ENCODE measurements around the gene SYCP3.
A peak's percentile ranks its signal among the peaks of the same experiment; 100 is the strongest.

SYCP3 gene

GRCh38 chr12:101772012-101772775, 32.9 kb upstream of the SYCP3 start:
- no peak for DNase-seq (ENCODE audit: low spot score)
- peaks cover 52% of the 10 kb centered on the region for H3K36me3 Mint-ChIP-seq (ENCODE audit: low read depth)
- H3K9me3 Mint-ChIP-seq, result no peaks in the 10 kb centered on the region
- no peaks in the 10 kb centered on the region for H3K27me3 Mint-ChIP-seq (ENCODE audit: low read depth)
- peaks cover 33% of the 10 kb centered on the region for H3K4me1 Mint-ChIP-seq (ENCODE audit: low read depth)
- H3K4me3 Mint-ChIP-seq, result peak overlapping the region; percentile 16
- H3K27ac Mint-ChIP-seq, result peak overlapping the region; percentile 47

DNA sequence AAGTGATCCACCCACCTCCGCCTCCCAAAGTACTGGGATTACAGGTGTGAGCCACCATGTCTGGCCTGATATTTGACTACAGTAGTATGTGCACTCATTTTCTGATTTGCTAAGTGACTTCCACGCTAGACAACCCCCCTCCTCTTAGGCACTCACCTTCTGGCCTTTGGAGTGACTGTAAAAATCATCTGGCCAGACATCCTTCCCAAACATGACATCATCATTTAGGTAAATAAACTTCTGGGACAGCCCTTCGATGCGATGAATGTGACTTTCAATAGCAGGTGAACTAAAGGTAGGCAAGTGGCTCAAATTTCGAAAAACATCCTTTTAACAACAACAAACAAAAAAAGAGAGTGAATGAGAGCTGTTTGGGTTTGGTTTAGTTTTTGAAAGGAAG, 30.6 kb upstream of the SYCP3 start:
- peaks cover 23% of the 10 kb centered on the region for H3K4me1 Mint-ChIP-seq (ENCODE audit: low read depth)
- H3K36me3 Mint-ChIP-seq (ENCODE audit: low read depth), result peaks cover 46% of the 10 kb centered on the region
- DNase-seq (ENCODE audit: low spot score), result no peak
- H3K27me3 Mint-ChIP-seq (ENCODE audit: low read depth), result no peaks in the 10 kb centered on the region
- H3K4me3 Mint-ChIP-seq, result no peak overlapping the region
- H3K27ac Mint-ChIP-seq, result no peak overlapping the region
- no peaks in the 10 kb centered on the region for H3K9me3 Mint-ChIP-seq

GRCh38 chr12:101768781-101769180, 29.5 kb upstream of the SYCP3 start:
- H3K9me3 Mint-ChIP-seq, result no peaks in the 10 kb centered on the region
- H3K4me3 Mint-ChIP-seq, result no peak overlapping the region
- peaks cover 19% of the 10 kb centered on the region for H3K4me1 Mint-ChIP-seq (ENCODE audit: low read depth)
- no peak overlapping the region for H3K27ac Mint-ChIP-seq
- peaks cover 46% of the 10 kb centered on the region for H3K36me3 Mint-ChIP-seq (ENCODE audit: low read depth)
- DNase-seq (ENCODE audit: low spot score), result no peak
- no peaks in the 10 kb centered on the region for H3K27me3 Mint-ChIP-seq (ENCODE audit: low read depth)

GRCh38 chr12:101767537-101767936, 28.3 kb upstream of the SYCP3 start:
- Mint-ChIP-seq H3K9me3 (no peaks in the 10 kb centered on the region), H3K36me3 (ENCODE audit: low read depth) (peaks cover 46% of the 10 kb centered on the region), H3K4me1 (ENCODE audit: low read depth) (peaks cover 15% of the 10 kb centered on the region), H3K4me3 (no peak overlapping the region), H3K27ac (no peak overlapping the region), H3K27me3 (ENCODE audit: low read depth) (no peaks in the 10 kb centered on the region)
- no peak for DNase-seq (ENCODE audit: low spot score)

DNA sequence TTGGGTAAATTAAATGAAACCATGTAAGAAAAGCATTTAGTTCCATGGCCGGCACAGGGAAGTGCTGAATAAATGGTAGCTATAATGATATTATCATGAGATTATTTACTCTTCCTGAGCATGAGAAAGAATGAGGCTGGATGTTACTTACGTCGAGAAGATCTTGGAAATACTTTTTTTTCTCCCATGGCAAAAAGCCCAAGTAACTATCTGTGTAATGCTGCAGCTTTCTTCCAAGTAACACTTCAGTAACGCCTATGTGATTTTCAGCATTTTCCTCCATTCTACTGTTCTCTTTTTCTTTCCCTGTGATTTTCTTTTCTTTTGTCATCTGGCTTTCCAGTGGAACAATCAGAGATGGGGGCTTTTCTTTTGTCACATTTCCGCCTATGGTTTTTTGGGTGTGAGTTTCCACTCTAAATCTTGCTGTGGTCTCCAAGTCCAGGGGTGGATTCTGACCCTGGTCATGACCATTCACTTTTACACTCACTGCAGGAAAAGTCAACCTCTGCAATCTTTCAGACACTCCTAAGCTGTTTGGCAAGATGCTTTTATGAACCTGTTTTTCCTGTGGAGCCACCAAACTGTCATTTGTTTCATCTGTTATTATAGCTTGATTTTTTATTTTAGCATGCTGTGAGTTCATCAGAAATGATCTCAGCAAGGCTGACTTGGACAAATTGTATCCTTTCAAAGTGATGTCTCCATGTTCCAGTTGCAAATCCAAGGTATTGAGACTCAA, 25.0 kb upstream of the SYCP3 start:
- H3K4me1 Mint-ChIP-seq (ENCODE audit: low read depth), result peaks cover 3% of the 10 kb centered on the region
- no peak overlapping the region for H3K27ac Mint-ChIP-seq
- no peaks in the 10 kb centered on the region for H3K9me3 Mint-ChIP-seq
- no peak overlapping the region for H3K4me3 Mint-ChIP-seq
- no peaks in the 10 kb centered on the region for H3K27me3 Mint-ChIP-seq (ENCODE audit: low read depth)
- H3K36me3 Mint-ChIP-seq (ENCODE audit: low read depth), result peaks cover 34% of the 10 kb centered on the region
- no peak for DNase-seq (ENCODE audit: low spot score)

GRCh38 chr12:101763246-101763931, 24.1 kb upstream of the SYCP3 start:
- Mint-ChIP-seq H3K36me3 (ENCODE audit: low read depth) (peaks cover 36% of the 10 kb centered on the region), H3K27ac (no peak overlapping the region), H3K4me3 (no peak overlapping the region), H3K4me1 (ENCODE audit: low read depth) (peaks cover 3% of the 10 kb centered on the region), H3K27me3 (ENCODE audit: low read depth) (no peaks in the 10 kb centered on the region), H3K9me3 (no peaks in the 10 kb centered on the region)
- no peak for DNase-seq (ENCODE audit: low spot score)

DNA sequence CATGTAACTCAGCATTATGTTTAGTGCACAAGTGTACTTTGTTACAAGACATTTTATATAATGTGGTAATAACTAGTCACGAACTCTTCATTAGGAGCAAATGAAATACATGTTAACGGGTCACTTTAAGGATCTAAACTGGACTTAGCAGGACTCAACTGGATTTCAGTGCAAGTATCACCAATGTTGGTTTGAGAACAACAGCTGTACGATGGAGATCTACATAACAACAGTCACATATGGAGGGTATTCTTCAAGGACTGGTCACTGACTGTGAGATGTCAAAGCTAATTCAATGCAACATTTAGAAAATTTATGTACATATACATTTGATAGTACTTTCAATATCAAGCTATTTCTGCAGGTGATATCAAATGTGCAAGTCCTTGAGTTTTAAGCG, 22.5 kb upstream of the SYCP3 start:
- Mint-ChIP-seq H3K4me3 (no peak overlapping the region), H3K4me1 (ENCODE audit: low read depth) (peaks cover 3% of the 10 kb centered on the region), H3K36me3 (ENCODE audit: low read depth) (peaks cover 34% of the 10 kb centered on the region), H3K27ac (no peak overlapping the region), H3K9me3 (no peaks in the 10 kb centered on the region), H3K27me3 (ENCODE audit: low read depth) (no peaks in the 10 kb centered on the region)
- DNase-seq (ENCODE audit: low spot score), result no peak

- Mint-ChIP-seq H3K36me3 (ENCODE audit: low read depth) (peaks cover 34% of the 10 kb centered on the region), H3K27me3 (ENCODE audit: low read depth) (no peaks in the 10 kb centered on the region), H3K9me3 (no peaks in the 10 kb centered on the region), H3K4me3 (no peak overlapping the region), H3K27ac (no peak overlapping the region), H3K4me1 (ENCODE audit: low read depth) (peaks cover 3% of the 10 kb centered on the region)
- DNase-seq (ENCODE audit: low spot score), result no peak
Observed at GRCh38 chr12:101761350-101761749, 22.1 kb upstream of the SYCP3 start.

GRCh38 chr12:101759396-101760047, 20.3 kb upstream of the SYCP3 start:
- H3K36me3 Mint-ChIP-seq (ENCODE audit: low read depth), result peaks cover 34% of the 10 kb centered on the region
- no peak for DNase-seq (ENCODE audit: low spot score)
- no peak overlapping the region for H3K4me3 Mint-ChIP-seq
- no peak overlapping the region for H3K27ac Mint-ChIP-seq
- no peaks in the 10 kb centered on the region for H3K9me3 Mint-ChIP-seq
- peaks cover 3% of the 10 kb centered on the region for H3K4me1 Mint-ChIP-seq (ENCODE audit: low read depth)
- H3K27me3 Mint-ChIP-seq (ENCODE audit: low read depth), result no peaks in the 10 kb centered on the region

DNA sequence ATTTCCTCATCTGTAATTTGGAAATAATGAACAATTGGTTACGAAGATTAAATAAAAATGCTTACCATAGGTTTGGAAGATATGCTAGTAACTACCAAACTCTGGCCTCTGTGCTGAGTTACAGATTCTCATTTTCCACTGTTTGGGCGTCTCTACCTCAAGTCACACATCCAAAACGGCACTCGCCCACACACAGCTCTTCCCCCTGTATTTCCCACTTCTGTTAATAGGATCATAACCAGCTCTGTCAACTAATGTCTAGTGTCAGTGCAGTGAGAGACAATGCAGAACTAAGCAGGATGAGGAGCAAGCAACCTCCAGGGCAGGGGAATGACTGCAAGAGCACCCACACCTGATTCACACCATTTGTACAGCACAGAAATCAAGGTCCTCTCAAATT, 10.9 kb upstream of the SYCP3 start:
- Mint-ChIP-seq H3K27ac (no peak overlapping the region), H3K27me3 (ENCODE audit: low read depth) (no peaks in the 10 kb centered on the region), H3K4me1 (ENCODE audit: low read depth) (no peaks in the 10 kb centered on the region), H3K36me3 (ENCODE audit: low read depth) (peaks cover 50% of the 10 kb centered on the region), H3K4me3 (no peak overlapping the region), H3K9me3 (no peaks in the 10 kb centered on the region)
- DNase-seq (ENCODE audit: low spot score), result no peak

- Mint-ChIP-seq H3K27me3 (ENCODE audit: low read depth) (no peaks in the 10 kb centered on the region), H3K27ac (no peak overlapping the region), H3K4me1 (ENCODE audit: low read depth) (no peaks in the 10 kb centered on the region), H3K36me3 (ENCODE audit: low read depth) (peaks cover 50% of the 10 kb centered on the region), H3K9me3 (no peaks in the 10 kb centered on the region), H3K4me3 (no peak overlapping the region)
- no peak for DNase-seq (ENCODE audit: low spot score)
Observed at GRCh38 chr12:101749657-101750056, 10.4 kb upstream of the SYCP3 start.

DNA sequence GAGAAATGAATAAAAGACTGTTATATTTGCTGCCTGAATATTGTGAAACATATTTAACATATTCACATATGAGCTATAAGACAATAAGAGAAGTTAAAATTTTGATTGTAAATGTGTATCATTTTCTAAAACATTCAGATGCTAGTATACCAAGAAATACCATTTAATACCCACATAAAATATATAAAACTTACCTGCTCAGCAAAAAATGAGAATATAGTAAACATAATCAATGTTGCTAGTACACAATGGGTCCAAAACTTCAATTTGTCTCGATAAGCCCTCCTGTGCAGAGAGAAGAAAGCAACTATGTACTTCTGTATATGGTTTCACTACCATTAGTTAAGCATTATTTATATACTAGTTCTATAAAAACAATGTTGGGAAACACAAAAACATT, 9.6 kb upstream of the SYCP3 start:
- no peak overlapping the region for H3K4me3 Mint-ChIP-seq
- no peaks in the 10 kb centered on the region for H3K27me3 Mint-ChIP-seq (ENCODE audit: low read depth)
- H3K27ac Mint-ChIP-seq, result no peak overlapping the region
- H3K9me3 Mint-ChIP-seq, result no peaks in the 10 kb centered on the region
- no peak for DNase-seq (ENCODE audit: low spot score)
- H3K36me3 Mint-ChIP-seq (ENCODE audit: low read depth), result peaks cover 54% of the 10 kb centered on the region
- H3K4me1 Mint-ChIP-seq (ENCODE audit: low read depth), result peaks cover 4% of the 10 kb centered on the region

GRCh38 chr12:101747697-101748096, 8.4 kb upstream of the SYCP3 start:
- Mint-ChIP-seq H3K9me3 (no peaks in the 10 kb centered on the region), H3K36me3 (ENCODE audit: low read depth) (peaks cover 56% of the 10 kb centered on the region), H3K27ac (no peak overlapping the region), H3K4me1 (ENCODE audit: low read depth) (peaks cover 4% of the 10 kb centered on the region), H3K27me3 (ENCODE audit: low read depth) (no peaks in the 10 kb centered on the region), H3K4me3 (no peak overlapping the region)
- no peak for DNase-seq (ENCODE audit: low spot score)

DNA sequence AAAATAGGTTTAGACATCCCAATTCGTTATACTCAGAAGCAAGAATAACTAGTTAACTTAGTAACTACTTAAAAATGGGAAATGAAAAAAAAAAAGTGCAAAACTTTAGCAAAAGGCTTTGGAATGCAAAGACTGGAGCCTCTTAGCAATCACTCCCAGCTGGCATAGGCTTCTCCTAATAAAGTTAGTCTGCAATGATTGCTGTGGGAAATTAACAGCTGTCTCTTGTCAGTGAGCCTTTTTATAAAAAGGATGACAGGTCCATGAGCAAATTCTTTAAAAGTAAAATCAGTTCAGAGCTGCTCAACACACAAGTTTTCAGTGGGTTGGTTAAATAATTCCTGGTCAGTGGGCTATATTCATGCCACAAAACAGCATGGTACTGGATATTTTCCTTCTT, 7.4 kb upstream of the SYCP3 start:
- no peak overlapping the region for H3K27ac Mint-ChIP-seq
- H3K4me1 Mint-ChIP-seq (ENCODE audit: low read depth), result peaks cover 4% of the 10 kb centered on the region
- H3K4me3 Mint-ChIP-seq, result no peak overlapping the region
- H3K9me3 Mint-ChIP-seq, result no peaks in the 10 kb centered on the region
- H3K36me3 Mint-ChIP-seq (ENCODE audit: low read depth), result peaks cover 51% of the 10 kb centered on the region
- H3K27me3 Mint-ChIP-seq (ENCODE audit: low read depth), result no peaks in the 10 kb centered on the region
- no peak for DNase-seq (ENCODE audit: low spot score)

All from T-helper 2 cell treated with Interferon-gamma antibody and Interleukin-4, amounts not matched to agents 5 μg/mL and 100 μg/mL, for 36 hours (primary cell).